ENCODE results near the gene PMPCB.
A peak's percentile ranks its signal among the peaks of the same experiment; 100 is the strongest.
"Not testable (repeated sequence)": the region's sequence is repeated elsewhere in the genome, so short reads cannot be mapped to it uniquely, and the experiment has no call there.

PMPCB gene, protein sequence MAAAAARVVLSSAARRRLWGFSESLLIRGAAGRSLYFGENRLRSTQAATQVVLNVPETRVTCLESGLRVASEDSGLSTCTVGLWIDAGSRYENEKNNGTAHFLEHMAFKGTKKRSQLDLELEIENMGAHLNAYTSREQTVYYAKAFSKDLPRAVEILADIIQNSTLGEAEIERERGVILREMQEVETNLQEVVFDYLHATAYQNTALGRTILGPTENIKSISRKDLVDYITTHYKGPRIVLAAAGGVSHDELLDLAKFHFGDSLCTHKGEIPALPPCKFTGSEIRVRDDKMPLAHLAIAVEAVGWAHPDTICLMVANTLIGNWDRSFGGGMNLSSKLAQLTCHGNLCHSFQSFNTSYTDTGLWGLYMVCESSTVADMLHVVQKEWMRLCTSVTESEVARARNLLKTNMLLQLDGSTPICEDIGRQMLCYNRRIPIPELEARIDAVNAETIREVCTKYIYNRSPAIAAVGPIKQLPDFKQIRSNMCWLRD

DNA sequence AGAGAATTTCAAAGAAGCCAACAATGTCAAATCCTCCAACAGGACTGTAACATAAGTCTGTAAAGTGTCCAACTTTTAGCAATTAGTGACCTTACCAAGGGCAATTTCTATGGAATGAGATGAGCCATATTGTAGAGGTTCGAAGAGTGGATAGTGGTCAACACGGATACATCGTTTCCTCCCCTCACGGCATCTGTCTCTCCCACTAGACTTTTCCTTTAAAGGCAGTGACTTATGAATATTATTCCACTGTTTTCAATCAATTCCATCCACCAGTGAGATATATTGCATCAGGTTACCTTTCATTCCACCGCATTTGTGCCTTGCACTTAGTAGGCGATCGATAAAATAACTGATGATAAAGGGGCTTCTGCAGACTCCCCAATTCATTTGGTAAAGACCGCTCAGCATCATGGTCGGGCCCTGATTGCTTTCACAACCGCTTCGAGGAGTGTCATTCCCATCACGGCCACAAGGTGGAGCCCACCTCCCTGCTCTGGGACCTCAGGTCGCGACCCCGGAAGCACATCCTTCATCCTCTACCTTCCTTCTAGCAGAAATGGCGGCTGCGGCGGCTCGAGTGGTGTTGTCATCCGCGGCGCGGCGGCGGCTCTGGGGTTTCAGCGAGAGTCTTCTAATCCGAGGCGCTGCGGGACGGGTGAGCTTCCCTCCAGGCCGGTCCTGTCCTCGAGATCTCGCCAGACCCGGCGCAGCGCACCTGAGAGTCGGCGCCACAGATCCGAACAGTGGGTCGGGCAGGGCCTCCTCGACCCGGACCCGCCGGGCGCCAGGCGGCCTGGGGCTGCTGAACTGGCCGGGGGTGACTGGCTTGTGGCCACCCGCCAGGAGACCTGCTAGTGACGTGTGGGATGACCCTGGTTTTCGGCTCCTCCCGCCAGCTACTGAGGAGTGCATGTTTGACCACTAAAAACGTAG, at the start of gene PMPCB:
TSS of gene PMPCB (plus strand) at position 535 of the 936 bp plus-strand sequence. CDS start at position 560, 25 bp downstream.
- Histone ChIP-seq H3K4me3 (ENCODE audit: low read length in 2 of 2) (peak within 1 kb of the TSS; percentile 92 to 94), H3K36me3 (ENCODE audit: control insufficient read depth in 2 of 2, insufficient read depth in 2 of 2, low read length in 2 of 2) (peaks cover 26 to 29% of the 10 kb centered on the region in 2 donors), H3K27me3 (ENCODE audit: control insufficient read depth in 2 of 2, insufficient read depth in 2 of 2, low read length in 2 of 2) (no peaks in the 10 kb centered on the region), H3K4me1 (ENCODE audit: control insufficient read depth in 2 of 2, insufficient read depth in 2 of 2, low read length in 2 of 2) (peaks cover 7 to 12% of the 10 kb centered on the region in 2 donors), H3K9ac (ENCODE audit: low read depth in 1 of 2, low read length in 2 of 2) (peak within 1 kb of the TSS; percentile 74 to 89), H3K9me3 (ENCODE audit: control insufficient read depth in 2 of 2, low read length in 2 of 2) (no peaks in the 10 kb centered on the region), H3K27ac (ENCODE audit: low read depth in 2 of 2, low read length in 2 of 2) (peak within 1 kb of the TSS; percentile 75 to 78)

DNA sequence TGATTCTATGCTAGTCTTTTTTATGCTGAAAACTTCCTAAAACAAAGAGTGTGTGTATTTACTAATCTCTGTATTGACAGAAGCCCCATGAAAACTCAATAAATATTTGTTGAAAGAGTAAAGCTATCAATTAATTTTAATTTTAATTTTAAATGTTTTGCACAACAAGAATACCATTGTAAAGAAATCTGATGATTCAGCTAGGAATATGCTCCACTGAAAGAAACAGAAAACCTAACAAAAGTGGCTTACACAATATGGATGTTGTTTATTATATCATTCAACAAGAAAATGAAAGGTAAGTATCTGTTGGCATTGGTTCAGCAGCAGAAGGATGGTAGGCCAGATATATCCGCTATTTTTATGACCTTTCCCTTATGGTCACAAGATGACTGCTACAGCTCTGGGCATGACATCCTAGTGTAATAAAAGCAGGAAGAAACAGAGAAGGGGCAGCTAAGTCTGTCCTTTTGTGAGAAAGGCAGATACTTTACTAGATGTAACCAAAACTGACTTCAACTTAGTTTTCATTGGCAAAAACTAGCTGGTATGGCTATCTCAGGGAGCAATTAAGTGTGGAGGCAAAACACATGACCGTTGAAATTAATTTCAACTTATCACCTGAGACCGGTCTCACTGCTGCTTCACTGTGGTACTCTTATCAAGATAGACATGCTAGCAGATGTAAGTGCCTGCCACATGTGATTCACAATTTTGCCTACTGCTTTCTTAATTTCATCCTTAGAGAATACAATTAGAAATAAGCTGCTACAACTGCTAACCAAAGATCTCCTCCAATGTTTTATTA, 43.3 kb upstream of the PMPCB start:
- H3K27ac ChIP-seq (ENCODE audit: low read depth in 2 of 2, low read length in 2 of 2); H3K4me1 ChIP-seq (ENCODE audit: control insufficient read depth in 2 of 2, insufficient read depth in 2 of 2, low read length in 2 of 2); H3K36me3 ChIP-seq (ENCODE audit: control insufficient read depth in 2 of 2, insufficient read depth in 2 of 2, low read length in 2 of 2); H3K9me3 ChIP-seq (ENCODE audit: control insufficient read depth in 2 of 2, low read length in 2 of 2); H3K9ac ChIP-seq (ENCODE audit: low read depth in 1 of 2, low read length in 2 of 2); H3K4me3 ChIP-seq (ENCODE audit: low read length in 2 of 2); H3K27me3 ChIP-seq (ENCODE audit: control insufficient read depth in 2 of 2, insufficient read depth in 2 of 2, low read length in 2 of 2): not testable (repeated sequence)

DNA sequence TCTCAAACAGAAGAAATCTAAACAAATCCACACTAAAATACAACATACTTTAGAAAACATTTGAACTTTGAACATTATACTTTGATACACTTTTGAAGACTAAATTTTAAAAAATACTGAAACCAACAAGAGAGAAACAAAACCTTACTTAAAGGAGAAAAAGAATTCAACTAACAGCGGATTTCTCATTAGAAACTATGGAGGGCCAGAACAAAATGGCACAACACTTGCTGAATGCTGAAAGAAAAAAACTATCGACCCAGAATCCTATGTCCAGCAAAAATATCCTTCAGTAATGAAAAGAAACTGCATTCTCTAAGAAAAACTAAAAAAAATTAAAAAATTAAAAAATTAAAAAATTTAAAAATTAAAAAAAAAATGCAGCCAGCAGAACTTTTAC, 33.2 kb upstream of the PMPCB start:
- not testable (repeated sequence) for H3K27me3 ChIP-seq (ENCODE audit: control insufficient read depth in 2 of 2, insufficient read depth in 2 of 2, low read length in 2 of 2); H3K4me1 ChIP-seq (ENCODE audit: control insufficient read depth in 2 of 2, insufficient read depth in 2 of 2, low read length in 2 of 2); H3K27ac ChIP-seq (ENCODE audit: low read depth in 2 of 2, low read length in 2 of 2); H3K9ac ChIP-seq (ENCODE audit: low read depth in 1 of 2, low read length in 2 of 2); H3K4me3 ChIP-seq (ENCODE audit: low read length in 2 of 2); H3K9me3 ChIP-seq (ENCODE audit: control insufficient read depth in 2 of 2, low read length in 2 of 2); H3K36me3 ChIP-seq (ENCODE audit: control insufficient read depth in 2 of 2, insufficient read depth in 2 of 2, low read length in 2 of 2)

DNA sequence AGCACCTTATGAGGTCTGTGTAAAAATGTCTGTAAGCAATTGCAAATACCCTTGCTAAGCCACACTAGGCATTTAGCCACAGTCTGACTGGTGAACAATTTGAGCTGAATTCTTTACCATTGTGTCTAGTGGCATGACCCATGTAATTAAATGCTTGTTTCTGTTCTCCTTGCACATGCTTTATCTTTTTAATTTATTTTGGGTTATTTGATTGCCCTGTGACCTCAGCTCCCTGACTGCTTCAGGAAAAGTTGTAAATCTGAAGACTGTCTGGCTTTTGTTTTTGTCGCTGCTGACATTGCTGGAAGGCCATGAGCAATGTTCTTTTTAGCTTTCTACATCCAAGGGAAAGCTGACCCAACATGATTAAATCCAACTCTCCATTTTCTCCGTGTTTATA, 31.0 kb upstream of the PMPCB start:
- H3K9me3 ChIP-seq (ENCODE audit: control insufficient read depth in 2 of 2, low read length in 2 of 2); H3K9ac ChIP-seq (ENCODE audit: low read depth in 1 of 2, low read length in 2 of 2); H3K27ac ChIP-seq (ENCODE audit: low read depth in 2 of 2, low read length in 2 of 2); H3K36me3 ChIP-seq (ENCODE audit: control insufficient read depth in 2 of 2, insufficient read depth in 2 of 2, low read length in 2 of 2); H3K27me3 ChIP-seq (ENCODE audit: control insufficient read depth in 2 of 2, insufficient read depth in 2 of 2, low read length in 2 of 2); H3K4me3 ChIP-seq (ENCODE audit: low read length in 2 of 2); H3K4me1 ChIP-seq (ENCODE audit: control insufficient read depth in 2 of 2, insufficient read depth in 2 of 2, low read length in 2 of 2): not testable (repeated sequence)

DNA sequence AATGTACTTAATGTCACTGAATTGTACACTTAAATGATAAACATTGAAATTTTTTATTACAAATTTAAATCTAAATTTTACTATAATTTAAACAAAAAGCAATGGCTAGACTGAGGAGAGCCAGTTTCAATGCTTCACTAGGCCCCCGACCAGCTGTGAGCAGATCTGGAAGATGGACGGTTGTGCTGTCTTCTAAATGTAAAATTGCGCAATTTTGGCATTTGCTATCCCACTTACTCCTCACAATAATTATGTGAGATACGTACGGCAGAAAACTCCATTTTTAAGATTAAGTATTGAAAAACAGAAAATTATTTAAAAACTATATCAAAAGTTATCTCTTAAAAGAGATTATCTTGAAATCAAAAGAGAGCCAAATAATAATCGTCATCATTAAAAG, 23.9 kb upstream of the PMPCB start:
- not testable (repeated sequence) for H3K4me3 ChIP-seq (ENCODE audit: low read length in 2 of 2); H3K9me3 ChIP-seq (ENCODE audit: control insufficient read depth in 2 of 2, low read length in 2 of 2); H3K36me3 ChIP-seq (ENCODE audit: control insufficient read depth in 2 of 2, insufficient read depth in 2 of 2, low read length in 2 of 2); H3K9ac ChIP-seq (ENCODE audit: low read depth in 1 of 2, low read length in 2 of 2); H3K27ac ChIP-seq (ENCODE audit: low read depth in 2 of 2, low read length in 2 of 2); H3K27me3 ChIP-seq (ENCODE audit: control insufficient read depth in 2 of 2, insufficient read depth in 2 of 2, low read length in 2 of 2); H3K4me1 ChIP-seq (ENCODE audit: control insufficient read depth in 2 of 2, insufficient read depth in 2 of 2, low read length in 2 of 2)

DNA sequence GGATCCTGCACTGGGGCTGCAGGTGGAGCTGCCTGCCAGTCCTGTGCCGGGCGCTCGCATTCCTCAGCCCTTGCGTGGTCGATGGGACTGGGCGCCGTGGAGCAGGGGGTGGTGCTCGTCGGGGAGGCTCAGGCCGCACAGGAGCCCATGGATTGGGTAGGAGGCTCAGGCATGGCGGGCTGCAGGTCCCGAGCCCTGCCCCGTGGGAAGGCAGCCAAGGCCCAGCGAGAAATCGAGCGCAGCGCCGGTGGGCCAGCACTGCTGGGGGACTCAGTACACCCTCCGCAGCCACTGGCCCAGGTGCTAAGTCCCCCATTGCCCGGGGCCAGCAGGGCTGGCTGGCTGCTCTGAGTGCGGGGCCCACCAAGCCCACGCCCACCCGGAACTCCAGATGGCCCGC, 22.4 kb upstream of the PMPCB start:
- not testable (repeated sequence) for H3K9ac ChIP-seq (ENCODE audit: low read depth in 1 of 2, low read length in 2 of 2); H3K9me3 ChIP-seq (ENCODE audit: control insufficient read depth in 2 of 2, low read length in 2 of 2); H3K27me3 ChIP-seq (ENCODE audit: control insufficient read depth in 2 of 2, insufficient read depth in 2 of 2, low read length in 2 of 2); H3K27ac ChIP-seq (ENCODE audit: low read depth in 2 of 2, low read length in 2 of 2); H3K4me1 ChIP-seq (ENCODE audit: control insufficient read depth in 2 of 2, insufficient read depth in 2 of 2, low read length in 2 of 2); H3K4me3 ChIP-seq (ENCODE audit: low read length in 2 of 2); H3K36me3 ChIP-seq (ENCODE audit: control insufficient read depth in 2 of 2, insufficient read depth in 2 of 2, low read length in 2 of 2)

DNA sequence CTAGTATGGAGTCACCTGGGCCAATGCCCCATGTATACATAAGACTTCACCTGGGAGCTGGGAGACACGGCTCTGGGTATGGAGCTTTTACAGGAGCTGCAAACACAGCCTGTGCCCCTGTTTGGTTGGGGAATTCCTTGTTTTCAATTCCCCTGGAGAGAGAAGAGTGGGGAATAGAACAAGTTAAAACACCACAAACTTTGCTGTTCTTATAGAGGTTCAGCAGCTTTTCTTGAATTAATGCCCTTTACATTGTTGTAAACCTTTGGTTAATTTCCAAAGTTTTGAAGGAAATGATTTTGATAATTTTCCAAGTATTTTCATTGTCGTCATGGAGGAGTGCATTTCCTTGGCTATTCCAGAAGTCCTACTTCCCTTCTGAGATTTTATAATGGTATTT, 19.0 kb upstream of the PMPCB start:
- not testable (repeated sequence) for H3K27me3 ChIP-seq (ENCODE audit: control insufficient read depth in 2 of 2, insufficient read depth in 2 of 2, low read length in 2 of 2); H3K27ac ChIP-seq (ENCODE audit: low read depth in 2 of 2, low read length in 2 of 2); H3K4me3 ChIP-seq (ENCODE audit: low read length in 2 of 2); H3K9me3 ChIP-seq (ENCODE audit: control insufficient read depth in 2 of 2, low read length in 2 of 2); H3K4me1 ChIP-seq (ENCODE audit: control insufficient read depth in 2 of 2, insufficient read depth in 2 of 2, low read length in 2 of 2); H3K36me3 ChIP-seq (ENCODE audit: control insufficient read depth in 2 of 2, insufficient read depth in 2 of 2, low read length in 2 of 2); H3K9ac ChIP-seq (ENCODE audit: low read depth in 1 of 2, low read length in 2 of 2)

DNA sequence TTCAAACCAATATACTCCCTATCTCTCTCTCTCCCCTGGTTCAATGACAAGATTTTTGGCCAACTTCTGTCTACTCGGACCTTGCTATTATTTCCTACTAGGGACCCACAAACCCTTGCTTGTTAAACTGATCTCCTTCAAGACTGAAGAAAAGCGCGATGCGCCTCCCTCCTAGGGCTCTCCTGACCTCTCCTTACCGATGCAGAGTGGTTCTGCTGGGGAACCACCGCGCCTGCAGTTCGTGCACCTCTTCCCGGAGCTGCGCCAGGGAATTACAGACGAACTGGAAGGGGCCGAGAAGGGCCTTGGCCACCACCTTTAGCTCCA, 17.6 kb upstream of the PMPCB start:
- not testable (repeated sequence) for H3K27ac ChIP-seq (ENCODE audit: low read depth in 2 of 2, low read length in 2 of 2); H3K9me3 ChIP-seq (ENCODE audit: control insufficient read depth in 2 of 2, low read length in 2 of 2); H3K4me1 ChIP-seq (ENCODE audit: control insufficient read depth in 2 of 2, insufficient read depth in 2 of 2, low read length in 2 of 2); H3K27me3 ChIP-seq (ENCODE audit: control insufficient read depth in 2 of 2, insufficient read depth in 2 of 2, low read length in 2 of 2); H3K36me3 ChIP-seq (ENCODE audit: control insufficient read depth in 2 of 2, insufficient read depth in 2 of 2, low read length in 2 of 2)
- Histone ChIP-seq H3K9ac (ENCODE audit: low read depth in 1 of 2, low read length in 2 of 2) (peak overlapping the region in 1 of 2 donors; percentile 43), H3K4me3 (ENCODE audit: low read length in 2 of 2) (peak overlapping the region; percentile 57 to 61)

DNA sequence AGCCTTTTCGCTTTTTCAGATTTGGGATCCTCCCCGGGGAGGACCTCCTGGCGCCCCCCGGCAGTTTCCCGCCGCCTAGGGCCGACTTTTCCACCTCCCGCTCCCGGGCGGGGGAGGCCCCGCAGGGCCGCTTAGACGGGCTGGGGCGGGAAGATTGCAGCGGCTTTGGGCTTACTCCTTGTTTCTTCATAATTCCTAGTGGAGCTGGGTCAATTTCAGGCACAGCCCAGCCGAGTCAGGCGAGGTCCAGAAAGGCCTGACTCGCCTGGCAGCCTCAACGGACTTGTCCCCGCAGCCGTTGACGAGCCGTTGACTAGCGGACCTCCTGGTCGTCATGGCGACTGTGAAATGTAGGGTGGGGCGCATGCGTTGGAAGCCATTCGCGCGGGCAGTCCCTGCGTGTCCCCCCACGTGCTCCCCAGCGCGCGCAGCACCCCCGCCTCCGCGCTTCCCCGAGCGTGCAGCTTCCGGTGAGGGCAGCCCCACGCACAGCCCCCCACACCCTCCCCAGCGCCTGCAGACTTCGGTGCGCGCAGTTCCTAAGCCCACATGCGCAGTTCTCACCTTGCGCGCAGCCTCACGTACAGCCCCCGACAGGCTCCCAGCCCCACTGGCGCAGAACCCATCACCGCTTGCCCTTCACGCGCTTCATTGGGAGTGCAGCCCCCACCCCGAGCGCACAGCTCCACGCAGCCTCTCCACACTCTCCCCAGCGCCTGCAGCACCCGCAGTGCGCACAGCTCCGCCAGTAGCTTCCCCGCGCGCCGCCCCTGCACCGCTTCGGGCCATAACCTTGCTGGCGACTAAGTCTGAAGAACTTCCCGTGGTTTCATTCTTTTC, 17.1 kb upstream of the PMPCB start:
- not testable (repeated sequence) for H3K36me3 ChIP-seq (ENCODE audit: control insufficient read depth in 2 of 2, insufficient read depth in 2 of 2, low read length in 2 of 2); H3K9me3 ChIP-seq (ENCODE audit: control insufficient read depth in 2 of 2, low read length in 2 of 2); H3K4me1 ChIP-seq (ENCODE audit: control insufficient read depth in 2 of 2, insufficient read depth in 2 of 2, low read length in 2 of 2); H3K27me3 ChIP-seq (ENCODE audit: control insufficient read depth in 2 of 2, insufficient read depth in 2 of 2, low read length in 2 of 2); H3K27ac ChIP-seq (ENCODE audit: low read depth in 2 of 2, low read length in 2 of 2)
- peak overlapping the region in 1 of 2 donors; percentile 43 for H3K9ac ChIP-seq (ENCODE audit: low read depth in 1 of 2, low read length in 2 of 2)
- H3K4me3 ChIP-seq (ENCODE audit: low read length in 2 of 2), result peak overlapping the region; percentile 57 to 65
